WTC11 (cell line): ENCODE measurements around the gene TYROBP. TPM values are rescaled to one million over a fixed set of nuclear protein-coding genes. Genes with fewer than 3 reads are reported as not detected.
"Not testable (repeated sequence)": the region's sequence is repeated elsewhere in the genome, so short reads cannot be mapped to it uniquely, and the experiment has no call there.

Source experiments
- ATAC-seq: fragments of 200-7000 bp; cut with Tn5 transposase; 2 replicates; pipeline ENCODE4 v1.10.0; 2021; ENCODE audit warnings: mild to moderate bottlenecking, moderate library complexity
- CTCF ChIA-PET: fragments of 300-600 bp; sonication (Branson Sonifier 250); formaldehyde crosslinking; loops from one replicate; lab custom pipeline; 2021; ENCODE audit warnings: antibody characterized with exemption; lab: Charles Lee
- POLR2A ChIA-PET: fragments of 350-600 bp; sonication (Branson Sonifier 250); formaldehyde crosslinking; loops from one replicate; lab custom pipeline; 2021; ENCODE audit warnings: antibody characterized with exemption; lab: Charles Lee
- DNase-seq: peaks from one replicate; pipeline ENCODE4 v3.0.0; 2021; ENCODE audit warnings: low spot score
- H3K27ac Mint-ChIP-seq: 2 replicates; pipeline ENCODE4 v1.8.0; 2021; ENCODE audit warnings: mixed read lengths
- H3K27me3 Mint-ChIP-seq: 2 replicates; pipeline ENCODE4 v1.8.0; 2021; ENCODE audit warnings: low read depth, mild to moderate bottlenecking, moderate library complexity, mixed read lengths
- H3K36me3 Mint-ChIP-seq: 2 replicates; pipeline ENCODE4 v1.8.0; 2021; ENCODE audit warnings: mixed read lengths
- H3K4me1 Mint-ChIP-seq: 2 replicates; pipeline ENCODE4 v1.8.0; 2022; ENCODE audit warnings: mixed read lengths
- H3K4me3 Mint-ChIP-seq: 2 replicates; pipeline ENCODE4 v1.8.0; 2021; ENCODE audit warnings: mild to moderate bottlenecking, moderate library complexity, mixed read lengths
- H3K9me3 Mint-ChIP-seq: 2 replicates; pipeline ENCODE4 v1.8.0; 2021; ENCODE audit warnings: mixed read lengths
- EMX1 ChIP-seq: fragments of 250-450 bp; sonication (Bioruptor Pico); IDR thresholded peaks from 2 replicates; pipeline ENCODE4 v1.8.0; 2021; ENCODE audit warnings: mild to moderate bottlenecking
- ETV6 ChIP-seq: sonication (generic); formaldehyde crosslinking; IDR thresholded peaks from 2 replicates; pipeline ENCODE4 v1.8.1; 2022; ENCODE audit warnings: mild to moderate bottlenecking, missing genetic modification reagents
- FOXK1 ChIP-seq: sonication (generic); formaldehyde crosslinking; IDR thresholded peaks from 2 replicates; pipeline ENCODE4 v1.8.0; 2022; ENCODE audit warnings: mild to moderate bottlenecking, moderate library complexity, missing genetic modification reagents
- FOXP1 ChIP-seq: sonication (generic); formaldehyde crosslinking; IDR thresholded peaks from 2 replicates; pipeline ENCODE4 v1.8.0; 2022; ENCODE audit warnings: missing genetic modification reagents, mild to moderate bottlenecking, moderate library complexity, borderline replicate concordance
- GRHL2 ChIP-seq: fragments of 250-450 bp; sonication (Bioruptor Pico); IDR thresholded peaks from 2 replicates; pipeline ENCODE4 v1.8.0; 2022; ENCODE audit warnings: mild to moderate bottlenecking, moderate library complexity; ENCODE audit not compliant: insufficient replicate concordance, severe bottlenecking
- GTF2I ChIP-seq: fragments of 250-450 bp; sonication (Bioruptor Pico); conservative IDR thresholded peaks from 2 replicates; pipeline ENCODE4 v1.4.0; 2021; ENCODE audit warnings: mild to moderate bottlenecking
- RORB ChIP-seq: fragments of 250-450 bp; sonication (Bioruptor Pico); IDR thresholded peaks from 2 replicates; pipeline ENCODE4 v1.9.0; 2021; ENCODE audit warnings: mild to moderate bottlenecking
- SOX15 ChIP-seq: fragments of 250-450 bp; sonication (Bioruptor Pico); IDR thresholded peaks from 2 replicates; pipeline ENCODE4 v1.9.0; 2021; ENCODE audit warnings: mild to moderate bottlenecking
- SP1 ChIP-seq: sonication (generic); formaldehyde crosslinking; conservative IDR thresholded peaks from 2 replicates; pipeline ENCODE4 v1.8.1; 2022; ENCODE audit warnings: missing genetic modification reagents
- ZNF121 ChIP-seq: sonication (generic); formaldehyde crosslinking; IDR thresholded peaks from 2 replicates; pipeline ENCODE4 v1.8.0; 2023; ENCODE audit warnings: missing genetic modification reagents
- ZNF138 ChIP-seq: sonication (generic); formaldehyde crosslinking; conservative IDR thresholded peaks from 2 replicates; pipeline ENCODE4 v1.8.1; 2022; ENCODE audit warnings: mild to moderate bottlenecking, moderate library complexity, missing genetic modification reagents
- ZNF232 ChIP-seq: sonication (generic); formaldehyde crosslinking; IDR thresholded peaks from 2 replicates; pipeline ENCODE4 v1.8.0; 2022; ENCODE audit warnings: mild to moderate bottlenecking, missing genetic modification reagents
- ZNF263 ChIP-seq: sonication (generic); formaldehyde crosslinking; IDR thresholded peaks from 2 replicates; pipeline ENCODE4 v1.8.1; 2022; ENCODE audit warnings: low read depth, mild to moderate bottlenecking, moderate library complexity, missing genetic modification reagents
- total RNA-seq: library from RNA; stranded (reverse); gene quantifications from 3 replicates; pipeline ENCODE4 v1.2.3, GENCODE V29; 2021
- TF ChIP-seq, protein P1 (sequence below): sonication (generic); formaldehyde crosslinking; IDR thresholded peaks from 2 replicates; pipeline ENCODE4 v1.8.1; 2023; ENCODE audit warnings: mild to moderate bottlenecking, missing genetic modification reagents, moderate library complexity
- TF ChIP-seq, protein P2 (sequence below): sonication (generic); formaldehyde crosslinking; IDR thresholded peaks from 2 replicates; pipeline ENCODE4 v1.8.0; 2022; ENCODE audit warnings: mild to moderate bottlenecking, missing genetic modification reagents
- TF ChIP-seq, protein P3 (sequence below): fragments of 250-450 bp; sonication (Bioruptor Pico); IDR thresholded peaks from 2 replicates; pipeline ENCODE4 v1.9.0; 2021; ENCODE audit warnings: moderate library complexity, mild to moderate bottlenecking, inconsistent platforms, borderline replicate concordance
- TF ChIP-seq, protein P4 (sequence below): sonication (generic); formaldehyde crosslinking; IDR thresholded peaks from 2 replicates; pipeline ENCODE4 v1.8.0; 2023; ENCODE audit warnings: missing genetic modification reagents, mild to moderate bottlenecking, borderline replicate concordance

TYROBP gene
- total RNA-seq, 1 experiment from 2014 or later: 0.46 TPM

DNA sequence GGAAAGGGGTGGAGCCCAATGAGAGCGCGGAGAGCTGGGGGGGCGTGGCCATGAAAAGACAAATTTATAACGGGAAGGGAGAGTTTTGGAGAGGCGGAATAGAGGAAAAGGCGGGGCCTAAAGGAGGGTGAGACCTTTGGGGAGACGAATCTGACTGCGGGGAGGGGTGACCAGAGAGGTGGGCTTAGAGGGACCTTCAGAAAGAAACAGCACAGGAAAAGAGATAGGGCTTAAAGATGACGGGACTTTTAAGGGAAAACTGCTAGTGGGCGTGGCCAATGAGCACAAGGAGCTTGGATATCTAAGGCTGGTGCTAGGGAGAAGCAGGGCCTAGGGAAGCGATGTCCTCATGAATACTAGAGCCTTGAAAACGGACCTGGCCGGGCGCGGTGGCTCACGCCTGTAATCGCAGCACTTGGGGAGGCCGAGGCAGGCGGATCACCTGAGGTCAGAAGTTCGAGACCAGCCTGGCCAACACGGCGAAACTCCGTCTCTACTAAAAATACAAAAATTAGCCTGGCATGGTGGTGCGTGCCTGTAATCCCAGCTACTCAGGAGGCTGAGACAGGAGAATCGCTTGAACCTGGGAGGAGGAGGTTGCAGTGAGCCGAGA is 37.9 kb downstream of the TYROBP start:
- DNase-seq: peak; percentile 91
- ChIA-PET CTCF (interaction anchor here (0.5 to 3.7 kb wide), 28 partner anchors 9 to 312 kb away, joined by 3 to 25 read pairs (median 4); partner anchors contain the start of genes KIRREL2, LIN37, PSENEN and THAP8), POLR2A (interaction anchor here (0.5 to 3.0 kb wide), 8 partner anchors 9 to 313 kb away, joined by 3 to 15 read pairs (median 4); partner anchors contain the start of genes KIRREL2 and THAP8)
- Mint-ChIP-seq H3K27me3 (peaks cover 41% of the 10 kb centered on the region), H3K4me1 (peaks cover 26% of the 10 kb centered on the region), H3K27ac (peak overlapping the region; percentile 97), H3K4me3 (peak overlapping the region; percentile 86)
- peak; percentile 57; the same call in 1 of the 2 replicates for TF ChIP-seq ZNF121 (CRISPR knock-in tag)
- not testable (repeated sequence) for ATAC-seq, H3K9me3 Mint-ChIP-seq, H3K36me3 Mint-ChIP-seq

DNA sequence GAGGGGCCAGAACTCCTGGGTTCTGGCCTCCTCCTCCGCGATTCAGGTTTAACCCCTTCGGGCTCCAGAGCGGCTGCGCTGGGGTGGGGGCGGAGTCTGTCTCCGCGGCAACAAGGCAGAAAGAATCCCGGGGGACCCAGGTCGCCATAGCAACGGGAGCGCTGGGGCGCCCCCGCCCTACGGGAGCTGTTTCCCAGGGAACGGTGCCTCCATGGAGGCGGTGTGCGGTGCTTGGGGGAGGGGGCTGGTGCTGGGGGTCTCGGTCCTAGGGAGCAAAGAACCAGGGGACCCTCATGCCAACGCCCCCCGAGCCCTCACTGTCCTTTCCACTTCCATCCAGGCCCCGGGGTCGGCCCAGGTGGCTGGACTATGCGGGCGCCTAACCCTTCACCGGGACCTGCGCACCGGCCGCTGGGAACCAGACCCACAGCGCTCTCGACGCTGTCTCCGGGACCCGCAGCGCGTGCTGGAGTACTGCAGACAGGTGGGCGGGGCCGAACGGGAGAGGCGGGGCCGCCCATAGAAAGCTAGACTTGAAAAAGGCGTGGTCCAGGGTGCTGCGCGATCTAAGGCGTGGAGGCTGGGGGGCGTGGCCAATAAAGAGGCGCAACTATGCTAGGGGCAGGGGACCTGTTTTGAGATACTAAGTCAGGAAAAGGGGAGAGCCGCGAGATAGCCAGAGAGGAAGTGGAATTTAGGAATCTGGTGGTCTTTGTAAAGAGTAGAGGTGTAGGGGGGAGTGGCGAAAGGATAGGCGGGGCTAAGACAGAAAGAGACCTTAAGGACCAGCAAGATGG is 38.6 kb downstream of the TYROBP start:
- Mint-ChIP-seq H3K27me3 (peaks cover 45% of the 10 kb centered on the region), H3K36me3 (no peaks in the 10 kb centered on the region), H3K4me3 (peak overlapping the region; percentile 86), H3K4me1 (peaks cover 26% of the 10 kb centered on the region), H3K27ac (peak overlapping the region; percentile 97), H3K9me3 (no peaks in the 10 kb centered on the region)
- 0 out of 2 replicates have a peak, but pooled peaks have one; percentile 28 for TF ChIP-seq FOXK1 (CRISPR knock-in tag)
- TF ChIP-seq, protein P1, sequence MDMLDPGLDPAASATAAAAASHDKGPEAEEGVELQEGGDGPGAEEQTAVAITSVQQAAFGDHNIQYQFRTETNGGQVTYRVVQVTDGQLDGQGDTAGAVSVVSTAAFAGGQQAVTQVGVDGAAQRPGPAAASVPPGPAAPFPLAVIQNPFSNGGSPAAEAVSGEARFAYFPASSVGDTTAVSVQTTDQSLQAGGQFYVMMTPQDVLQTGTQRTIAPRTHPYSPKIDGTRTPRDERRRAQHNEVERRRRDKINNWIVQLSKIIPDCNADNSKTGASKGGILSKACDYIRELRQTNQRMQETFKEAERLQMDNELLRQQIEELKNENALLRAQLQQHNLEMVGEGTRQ: 0 out of 2 replicates have a peak, but pooled peaks have one; percentile 10
- TF ChIP-seq ETV6 (CRISPR knock-in tag): peak; percentile 43; the same call in 1 of the 2 replicates
- TF ChIP-seq, protein P2, sequence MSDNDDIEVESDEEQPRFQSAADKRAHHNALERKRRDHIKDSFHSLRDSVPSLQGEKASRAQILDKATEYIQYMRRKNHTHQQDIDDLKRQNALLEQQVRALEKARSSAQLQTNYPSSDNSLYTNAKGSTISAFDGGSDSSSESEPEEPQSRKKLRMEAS (CRISPR knock-in tag): peak; percentile 87
- TF ChIP-seq, protein P3, sequence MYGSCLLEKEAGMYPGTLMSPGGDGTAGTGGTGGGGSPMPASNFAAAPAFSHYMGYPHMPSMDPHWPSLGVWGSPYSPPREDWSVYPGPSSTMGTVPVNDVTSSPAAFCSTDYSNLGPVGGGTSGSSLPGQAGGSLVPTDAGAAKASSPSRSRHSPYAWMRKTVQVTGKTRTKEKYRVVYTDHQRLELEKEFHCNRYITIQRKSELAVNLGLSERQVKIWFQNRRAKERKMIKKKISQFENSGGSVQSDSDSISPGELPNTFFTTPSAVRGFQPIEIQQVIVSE: no peak
- 0 out of 2 replicates have a peak, but pooled peaks have one; percentile 43 for TF ChIP-seq FOXP1 (CRISPR knock-in tag)
- no peak for TF ChIP-seq GRHL2 (CRISPR knock-in tag)
- peak; percentile 65 for TF ChIP-seq SP1 (CRISPR knock-in tag)
- peak; percentile 79 for ATAC-seq
- ChIA-PET CTCF (interaction anchor here (0.5 to 3.7 kb wide), 28 partner anchors 9 to 312 kb away, joined by 3 to 25 read pairs (median 4); partner anchors contain the start of genes KIRREL2, LIN37, PSENEN and U2AF1L4), POLR2A (interaction anchor here (0.5 to 3.0 kb wide), 10 partner anchors 8 to 312 kb away, joined by 3 to 15 read pairs (median 4); partner anchors contain the start of genes KIRREL2 and THAP8)
- peak; percentile 97 for DNase-seq

DNA sequence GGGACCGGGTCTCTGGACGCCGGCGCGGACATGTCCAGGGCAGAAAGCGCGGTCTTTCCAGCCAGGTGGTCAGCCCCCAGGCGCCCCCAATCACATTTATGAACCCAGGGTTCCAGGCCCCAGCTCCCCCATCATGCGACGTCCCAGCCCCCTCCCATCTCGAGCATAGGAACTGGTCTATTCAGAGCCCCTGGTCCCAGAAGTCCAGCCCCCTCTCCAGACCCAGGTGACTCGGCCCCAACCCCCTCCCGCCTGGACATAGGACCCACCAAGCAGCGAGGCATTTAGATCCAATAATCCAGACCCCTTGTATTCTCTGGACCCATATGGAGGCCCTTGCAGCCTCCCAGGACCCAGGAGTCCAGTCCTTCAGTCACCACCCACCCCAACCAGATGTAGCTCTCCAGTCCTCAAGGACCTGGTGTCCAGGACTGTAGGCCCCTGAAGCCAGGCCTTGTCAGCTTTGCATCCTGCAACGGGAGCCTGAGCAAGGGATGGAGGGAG is 39.2 kb downstream of the TYROBP start:
- Mint-ChIP-seq H3K36me3 (no peaks in the 10 kb centered on the region), H3K27me3 (peaks cover 51% of the 10 kb centered on the region), H3K27ac (no peak overlapping the region), H3K4me3 (peak overlapping the region; percentile 86), H3K4me1 (peaks cover 26% of the 10 kb centered on the region), H3K9me3 (no peaks in the 10 kb centered on the region)
- CTCF ChIA-PET: interaction anchor here (0.5 to 3.7 kb wide), 8 partner anchors 9 to 113 kb away, joined by 3 to 25 read pairs (median 14); no protein-coding TSS in a partner anchor
- ATAC-seq: no peak
- DNase-seq: no peak
- POLR2A ChIA-PET: interaction anchor here (1.1 to 3.0 kb wide), 4 partner anchors 8 to 84 kb away, joined by 3 to 15 read pairs (median 9); partner anchors contain the start of gene KIRREL2
- no peak for TF ChIP-seq ZNF138 (CRISPR knock-in tag)
- TF ChIP-seq ZNF121 (CRISPR knock-in tag): 0 out of 2 replicates have a peak, but pooled peaks have one; percentile 12
- TF ChIP-seq EMX1: no peak
- TF ChIP-seq ZNF263 (CRISPR knock-in tag): no peak
- TF ChIP-seq RORB (CRISPR knock-in tag): no peak
- no peak for TF ChIP-seq SOX15 (CRISPR knock-in tag)
- TF ChIP-seq, protein P4, sequence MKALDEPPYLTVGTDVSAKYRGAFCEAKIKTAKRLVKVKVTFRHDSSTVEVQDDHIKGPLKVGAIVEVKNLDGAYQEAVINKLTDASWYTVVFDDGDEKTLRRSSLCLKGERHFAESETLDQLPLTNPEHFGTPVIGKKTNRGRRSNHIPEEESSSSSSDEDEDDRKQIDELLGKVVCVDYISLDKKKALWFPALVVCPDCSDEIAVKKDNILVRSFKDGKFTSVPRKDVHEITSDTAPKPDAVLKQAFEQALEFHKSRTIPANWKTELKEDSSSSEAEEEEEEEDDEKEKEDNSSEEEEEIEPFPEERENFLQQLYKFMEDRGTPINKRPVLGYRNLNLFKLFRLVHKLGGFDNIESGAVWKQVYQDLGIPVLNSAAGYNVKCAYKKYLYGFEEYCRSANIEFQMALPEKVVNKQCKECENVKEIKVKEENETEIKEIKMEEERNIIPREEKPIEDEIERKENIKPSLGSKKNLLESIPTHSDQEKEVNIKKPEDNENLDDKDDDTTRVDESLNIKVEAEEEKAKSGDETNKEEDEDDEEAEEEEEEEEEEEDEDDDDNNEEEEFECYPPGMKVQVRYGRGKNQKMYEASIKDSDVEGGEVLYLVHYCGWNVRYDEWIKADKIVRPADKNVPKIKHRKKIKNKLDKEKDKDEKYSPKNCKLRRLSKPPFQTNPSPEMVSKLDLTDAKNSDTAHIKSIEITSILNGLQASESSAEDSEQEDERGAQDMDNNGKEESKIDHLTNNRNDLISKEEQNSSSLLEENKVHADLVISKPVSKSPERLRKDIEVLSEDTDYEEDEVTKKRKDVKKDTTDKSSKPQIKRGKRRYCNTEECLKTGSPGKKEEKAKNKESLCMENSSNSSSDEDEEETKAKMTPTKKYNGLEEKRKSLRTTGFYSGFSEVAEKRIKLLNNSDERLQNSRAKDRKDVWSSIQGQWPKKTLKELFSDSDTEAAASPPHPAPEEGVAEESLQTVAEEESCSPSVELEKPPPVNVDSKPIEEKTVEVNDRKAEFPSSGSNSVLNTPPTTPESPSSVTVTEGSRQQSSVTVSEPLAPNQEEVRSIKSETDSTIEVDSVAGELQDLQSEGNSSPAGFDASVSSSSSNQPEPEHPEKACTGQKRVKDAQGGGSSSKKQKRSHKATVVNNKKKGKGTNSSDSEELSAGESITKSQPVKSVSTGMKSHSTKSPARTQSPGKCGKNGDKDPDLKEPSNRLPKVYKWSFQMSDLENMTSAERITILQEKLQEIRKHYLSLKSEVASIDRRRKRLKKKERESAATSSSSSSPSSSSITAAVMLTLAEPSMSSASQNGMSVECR (CRISPR knock-in tag): 0 out of 2 replicates have a peak, but pooled peaks have one; percentile 21
- no peak for TF ChIP-seq FOXP1 (CRISPR knock-in tag)
- TF ChIP-seq ZNF232: no peak
- TF ChIP-seq GTF2I: no peak
